Stimulated activated CD4-positive, alpha-beta T cell treated with anti-CD3 and anti-CD28 coated beads, Interleukin-4, amount 100 ng/mL, for 4 hours (primary cell): ENCODE measurements around the gene SEMA3A.

ENCODE experiments used
- DNase-seq, 2 experiments: peaks; one replicate each; pipeline ENCODE4 v3.0.0-alpha.2; 2020

Gene SEMA3A

GRCh38 chr7:84195295-84196060 is 889 bp upstream of the SEMA3A start:
- DNase-seq, result no peak

- DNase-seq, result no peak
Observed at GRCh38 chr7:84193747-84194146, 842 bp downstream of the SEMA3A start.

GRCh38 chr7:84191842-84192241 is 2.7 kb downstream of the SEMA3A start:
- no peak for DNase-seq

- DNase-seq, result no peak
Observed at GRCh38 chr7:84191261-84191660, 3.3 kb downstream of the SEMA3A start.

- DNase-seq, result no peak
Observed at GRCh38 chr7:84190016-84190705, 4.4 kb downstream of the SEMA3A start.

- DNase-seq, result no peak
Observed at GRCh38 chr7:84188786-84189405, 5.7 kb downstream of the SEMA3A start.

GRCh38 chr7:84187813-84188510 is 6.6 kb downstream of the SEMA3A start:
- DNase-seq, result no peak

- DNase-seq, result no peak
Observed at GRCh38 chr7:84187087-84187805, 7.3 kb downstream of the SEMA3A start.

GRCh38 chr7:84183741-84184140 is 10.8 kb downstream of the SEMA3A start:
- no peak for DNase-seq

GRCh38 chr7:84182301-84182700 is 12.3 kb downstream of the SEMA3A start:
- DNase-seq, result no peak

GRCh38 chr7:84181628-84182027 is 13.0 kb downstream of the SEMA3A start:
- DNase-seq, result no peak

- no peak for DNase-seq
Observed at GRCh38 chr7:84177758-84178412, 16.7 kb downstream of the SEMA3A start.

GRCh38 chr7:84176716-84177115 is 17.9 kb downstream of the SEMA3A start:
- DNase-seq, result no peak

- DNase-seq, result no peak
Observed at GRCh38 chr7:84175461-84175860, 19.1 kb downstream of the SEMA3A start.

GRCh38 chr7:84170646-84171045 is 23.9 kb downstream of the SEMA3A start:
- no peak for DNase-seq

- DNase-seq, result no peak
Observed at GRCh38 chr7:84162584-84162983, 32.0 kb downstream of the SEMA3A start.

- DNase-seq, result no peak
Observed at GRCh38 chr7:84162125-84162524, 32.5 kb downstream of the SEMA3A start.

- no peak for DNase-seq
Observed at GRCh38 chr7:84161398-84161797, 33.2 kb downstream of the SEMA3A start.

GRCh38 chr7:84159435-84159834 is 35.2 kb downstream of the SEMA3A start:
- no peak for DNase-seq

- DNase-seq, result no peak
Observed at GRCh38 chr7:84157171-84157570, 37.4 kb downstream of the SEMA3A start.

- no peak for DNase-seq
Observed at GRCh38 chr7:84154991-84155781, 39.4 kb downstream of the SEMA3A start.
